Prostate gland (tissue), 2 donors: Measurements from ENCODE around the gene SLC9A8. TPM values are rescaled to one million over a fixed set of nuclear protein-coding genes. Genes with fewer than 3 reads are reported as not detected.

Source experiments
- DNase-seq: peaks from one replicate; pipeline ENCODE4 v3.0.0-alpha.2; 2019; ENCODE audit warnings: low spot score
- H3K27ac ChIP-seq, 2 donors: fragments of 200-600 bp; sonication (generic); 2 replicates each; pipeline ENCODE4 v1.5.1; 2017 to 2019
- H3K27me3 ChIP-seq: fragments of 200-600 bp; sonication (generic); replicated peaks from 2 replicates; pipeline ENCODE4 v1.5.1; 2019; ENCODE audit not compliant: insufficient read depth
- H3K36me3 ChIP-seq, 2 donors: fragments of 200-600 bp; sonication (generic); 1 replicate in 1 of 2; 2 replicates in 1 of 2; pipeline versions ENCODE4 v1.5.1 to v1.8.1; 2017 to 2019
- H3K4me1 ChIP-seq: fragments of 200-600 bp; sonication (generic); replicated peaks from 2 replicates; pipeline ENCODE4 v1.5.1; 2019
- H3K4me3 ChIP-seq, 2 donors: fragments of 200-600 bp; sonication (generic); 2 replicates each; pipeline ENCODE4 v1.5.1; 2017 to 2019
- H3K9me3 ChIP-seq: fragments of 200-600 bp; sonication (generic); 2 replicates; pipeline ENCODE4 v1.5.1; 2017
- CTCF ChIP-seq, 4 experiments: fragments of 200-600 bp in 2 of 4; fragments of 450-650 bp in 2 of 4; sonication (generic) in 2 of 4; IDR thresholded peaks; 1 replicate in 3 of 4; 2 replicates in 1 of 4; pipeline ENCODE4 v1.5.1; 2016 to 2019; ENCODE audit warnings: antibody characterized with exemption in 4 of 4, mild to moderate bottlenecking in 2 of 4, moderate library complexity in 2 of 4
- POLR2A ChIP-seq: fragments of 450-650 bp; IDR thresholded peaks from one replicate; pipeline ENCODE4 v1.6.1; 2016; ENCODE audit warnings: antibody characterized with exemption, mild to moderate bottlenecking
- POLR2AphosphoS5 ChIP-seq: sonication (generic); formaldehyde crosslinking; IDR thresholded peaks from one replicate; pipeline ENCODE4 v1.6.1; 2017; ENCODE audit warnings: antibody characterized with exemption
- WGBS: methylation state at CpG from one replicate; pipeline ENCODE4 v1.1.5; 2018; 5-methylcytosine and 5-hydroxymethylcytosine counted together
- intact Hi-C: fragments of 100-400 bp; cut with DNase I; formaldehyde crosslinking; loops from one replicate; pipeline ENCODE4 v1.14.2; 2022
- total RNA-seq, 2 donors: library from RNA; depleted of rRNA; stranded (reverse); fragments of >200 nt; gene quantifications; one replicate each; pipeline ENCODE4 v1.1.0, GENCODE V29; 2016

SLC9A8 gene
- total RNA-seq, 2 donors from 2014 or later: 13.5 to 26.4 TPM

GRCh38 chr20:49814057-49814694 lies 1.5 kb downstream of the SLC9A8 start:
- Histone ChIP-seq H3K4me1 (no peaks in the 10 kb centered on the region), H3K27me3 (no peaks in the 10 kb centered on the region), H3K4me3 (no peak overlapping the region), H3K36me3 (no peaks in the 10 kb centered on the region), H3K9me3 (no peaks in the 10 kb centered on the region), H3K27ac (peak overlapping the region; percentile 91)
- intact Hi-C loops: no loop called here
- 49% methylated on average over 5 of the region's 5 CpGs for WGBS
- DNase-seq: no peak
- TF ChIP-seq POLR2AphosphoS5 (no peak), POLR2A (peak; percentile 25), CTCF (IDR thresholded peaks at IDR 0.05) (no peak)

DNA sequence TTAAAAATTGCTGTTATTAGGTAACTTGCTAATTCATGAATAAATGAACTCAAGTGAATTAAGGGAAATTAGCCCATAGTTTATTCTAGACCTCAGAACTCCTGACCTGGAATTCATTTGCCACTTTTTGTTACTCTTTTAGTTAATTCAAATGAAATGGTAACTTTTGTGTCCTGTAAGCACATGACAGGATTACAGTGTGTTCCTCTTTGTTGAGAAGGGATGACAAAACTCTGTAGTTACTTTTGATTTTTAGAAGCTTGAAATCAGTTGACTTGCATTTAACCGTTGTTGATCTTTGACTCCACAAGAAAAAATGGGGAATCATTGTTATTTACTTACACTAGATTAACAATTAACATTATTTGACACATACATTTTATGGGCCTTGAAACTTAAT lies 6.2 kb downstream of the SLC9A8 start:
- intact Hi-C loops: no loop called here
- 93% methylated on average over 1 of the region's 1 CpG for WGBS

DNA sequence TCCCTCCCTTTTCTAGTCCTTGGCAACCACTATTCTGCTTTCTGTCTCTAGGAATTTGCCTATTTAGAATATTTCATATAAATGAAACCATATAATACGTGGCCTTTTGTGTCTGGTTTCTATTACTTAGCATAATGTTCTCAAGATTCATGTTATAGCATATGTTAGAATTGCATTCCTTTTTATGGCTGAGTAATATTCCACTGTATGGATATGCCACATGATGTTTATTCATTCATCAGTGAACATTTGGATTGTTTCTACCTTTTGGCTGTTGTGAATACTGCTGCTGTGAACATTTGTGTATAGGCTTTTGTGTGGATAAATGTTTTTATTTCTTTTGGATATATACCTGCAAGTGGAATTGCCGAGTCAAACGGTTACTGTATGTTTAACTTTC lies 7.1 kb downstream of the SLC9A8 start:
- Histone ChIP-seq H3K4me3 (no peak overlapping the region), H3K27ac (no peak overlapping the region), H3K9me3 (no peaks in the 10 kb centered on the region), H3K4me1 (peaks cover 3% of the 10 kb centered on the region), H3K36me3 (peaks cover 0 to 4% of the 10 kb centered on the region in 2 donors), H3K27me3 (no peaks in the 10 kb centered on the region)
- no peak for TF ChIP-seq POLR2AphosphoS5
- TF ChIP-seq CTCF (IDR thresholded peaks at IDR 0.05): no peak
- TF ChIP-seq POLR2A: no peak
- DNase-seq: no peak
- intact Hi-C loops: no loop called here
- WGBS: 91% methylated on average over 3 of the region's 3 CpGs

More for the DNA sequence above, 6.2 kb downstream of the SLC9A8 start:
- Histone ChIP-seq H3K27me3 (no peaks in the 10 kb centered on the region), H3K9me3 (no peaks in the 10 kb centered on the region), H3K27ac (no peak overlapping the region), H3K36me3 (peaks cover 0 to 4% of the 10 kb centered on the region in 2 donors), H3K4me3 (no peak overlapping the region), H3K4me1 (peaks cover 3% of the 10 kb centered on the region)
- TF ChIP-seq POLR2AphosphoS5: no peak
- TF ChIP-seq CTCF (IDR thresholded peaks at IDR 0.05): no peak
- no peak for TF ChIP-seq POLR2A
- no peak for DNase-seq

- Histone ChIP-seq H3K27me3 (no peaks in the 10 kb centered on the region), H3K27ac (no peak overlapping the region), H3K4me1 (peaks cover 3% of the 10 kb centered on the region), H3K9me3 (no peaks in the 10 kb centered on the region), H3K36me3 (peaks cover 0 to 4% of the 10 kb centered on the region in 2 donors), H3K4me3 (no peak overlapping the region)
- TF ChIP-seq CTCF (IDR thresholded peaks at IDR 0.05) (no peak), POLR2AphosphoS5 (no peak), POLR2A (no peak)
- intact Hi-C loops: no loop called here
- DNase-seq: no peak
- WGBS: 91% methylated on average over 2 of the region's 2 CpGs
Observed at GRCh38 chr20:49821381-49821780, 8.8 kb downstream of the SLC9A8 start.

GRCh38 chr20:49821870-49822331 lies 9.3 kb downstream of the SLC9A8 start:
- H3K27me3 ChIP-seq: no peaks in the 10 kb centered on the region
- H3K9me3 ChIP-seq: no peaks in the 10 kb centered on the region
- TF ChIP-seq CTCF (IDR thresholded peaks at IDR 0.05) (no peak), POLR2AphosphoS5 (no peak), POLR2A (no peak)
- no peak overlapping the region for H3K27ac ChIP-seq
- H3K4me3 ChIP-seq: no peak overlapping the region
- peaks cover 3% of the 10 kb centered on the region for H3K4me1 ChIP-seq
- no peak for DNase-seq
- peaks cover 0 to 4% of the 10 kb centered on the region in 2 donors for H3K36me3 ChIP-seq
- 68% methylated on average over 2 of the region's 2 CpGs for WGBS
- intact Hi-C loops: no loop called here
